ENCODE measurements around the gene CIB2.

CIB2 gene

GRCh38 chr15:78065973-78066946 is 65.0 kb downstream of the CIB2 start:
- DNase-seq (ENCODE audit: low read depth): no peak

- no peak for DNase-seq (ENCODE audit: low read depth)
Observed at GRCh38 chr15:78065284-78065872, 65.9 kb downstream of the CIB2 start.

GRCh38 chr15:78064544-78064943 is 66.7 kb downstream of the CIB2 start:
- DNase-seq (ENCODE audit: low read depth): no peak

GRCh38 chr15:78063970-78064385 is 67.3 kb downstream of the CIB2 start:
- no peak for DNase-seq (ENCODE audit: low read depth)

- no peak for DNase-seq (ENCODE audit: low read depth)
Observed at GRCh38 chr15:78063217-78063616, 68.0 kb downstream of the CIB2 start.

- DNase-seq (ENCODE audit: low read depth): no peak
Observed at GRCh38 chr15:78061963-78062427, 69.2 kb downstream of the CIB2 start.

GRCh38 chr15:78060232-78060631 is 71.0 kb downstream of the CIB2 start:
- no peak for DNase-seq (ENCODE audit: low read depth)

GRCh38 chr15:78059110-78059839 is 72.0 kb downstream of the CIB2 start:
- DNase-seq (ENCODE audit: low read depth): no peak

GRCh38 chr15:78058401-78058935 is 72.8 kb downstream of the CIB2 start:
- DNase-seq (ENCODE audit: low read depth): no peak

- no peak for DNase-seq (ENCODE audit: low read depth)
Observed at GRCh38 chr15:78057803-78058202, 73.4 kb downstream of the CIB2 start.

- no peak for DNase-seq (ENCODE audit: low read depth)
Observed at GRCh38 chr15:78056714-78057269, 74.5 kb downstream of the CIB2 start.

GRCh38 chr15:78055919-78056713 is 75.1 kb downstream of the CIB2 start:
- no peak for DNase-seq (ENCODE audit: low read depth)

- no peak for DNase-seq (ENCODE audit: low read depth)
Observed at GRCh38 chr15:78054966-78055365, 76.3 kb downstream of the CIB2 start.

Measured in stimulated activated CD8-positive, alpha-beta memory T cell treated with anti-CD3 and anti-CD28 coated beads, Interleukin-15, amount 100 ng/mL, for 24 hours (primary cell).